Measurements from ENCODE around the gene GRK2.

Gene GRK2

GRCh38 chr11:67300756-67301312 lies 34.6 kb downstream of the GRK2 start:
- Histone ChIP-seq H3K4me3 (ENCODE audit: insufficient read depth, low read depth, low read length) (no peak overlapping the region), H3K36me3 (ENCODE audit: control insufficient read depth, insufficient read depth, low read length) (peaks cover under 1% of the 10 kb centered on the region), H3K27ac (ENCODE audit: insufficient read depth, low read depth, low read length, poor library complexity, severe bottlenecking) (no peak overlapping the region), H3K9me3 (ENCODE audit: control insufficient read depth, low read length) (no peaks in the 10 kb centered on the region), H3K4me1 (ENCODE audit: control insufficient read depth, insufficient read depth, low read length) (peaks cover 19% of the 10 kb centered on the region), H3K27me3 (ENCODE audit: control insufficient read depth, insufficient read depth, low read length, poor library complexity, severe bottlenecking) (peaks cover 19% of the 10 kb centered on the region)
- WGBS, 2 experiments: 95% methylated on average over 22 of the region's 22 CpGs

GRCh38 chr11:67301313-67301921 lies 35.1 kb downstream of the GRK2 start:
- WGBS, 2 experiments: 91 to 92% methylated on average over 28 of the region's 28 CpGs
- no peak overlapping the region for H3K4me3 ChIP-seq (ENCODE audit: insufficient read depth, low read depth, low read length)
- no peaks in the 10 kb centered on the region for H3K9me3 ChIP-seq (ENCODE audit: control insufficient read depth, low read length)
- peaks cover 19% of the 10 kb centered on the region for H3K4me1 ChIP-seq (ENCODE audit: control insufficient read depth, insufficient read depth, low read length)
- H3K36me3 ChIP-seq (ENCODE audit: control insufficient read depth, insufficient read depth, low read length): no peaks in the 10 kb centered on the region
- H3K27me3 ChIP-seq (ENCODE audit: control insufficient read depth, insufficient read depth, low read length, poor library complexity, severe bottlenecking): peaks cover 19% of the 10 kb centered on the region
- H3K27ac ChIP-seq (ENCODE audit: insufficient read depth, low read depth, low read length, poor library complexity, severe bottlenecking): no peak overlapping the region

- 13% methylated on average over 15 of the region's 15 CpGs for WGBS, 2 experiments
- Histone ChIP-seq H3K27me3 (ENCODE audit: control insufficient read depth, insufficient read depth, low read length, poor library complexity, severe bottlenecking) (peaks cover 19% of the 10 kb centered on the region), H3K4me3 (ENCODE audit: insufficient read depth, low read depth, low read length) (peak overlapping the region; percentile 50), H3K4me1 (ENCODE audit: control insufficient read depth, insufficient read depth, low read length) (peaks cover 19% of the 10 kb centered on the region), H3K36me3 (ENCODE audit: control insufficient read depth, insufficient read depth, low read length) (no peaks in the 10 kb centered on the region), H3K9me3 (ENCODE audit: control insufficient read depth, low read length) (no peaks in the 10 kb centered on the region), H3K27ac (ENCODE audit: insufficient read depth, low read depth, low read length, poor library complexity, severe bottlenecking) (no peak overlapping the region)
Measured at GRCh38 chr11:67301951-67302516, 35.8 kb downstream of the GRK2 start.

- Histone ChIP-seq H3K36me3 (ENCODE audit: control insufficient read depth, insufficient read depth, low read length) (no peaks in the 10 kb centered on the region), H3K4me1 (ENCODE audit: control insufficient read depth, insufficient read depth, low read length) (peaks cover 19% of the 10 kb centered on the region), H3K9me3 (ENCODE audit: control insufficient read depth, low read length) (no peaks in the 10 kb centered on the region), H3K4me3 (ENCODE audit: insufficient read depth, low read depth, low read length) (peak overlapping the region; percentile 50), H3K27me3 (ENCODE audit: control insufficient read depth, insufficient read depth, low read length, poor library complexity, severe bottlenecking) (peaks cover 19% of the 10 kb centered on the region), H3K27ac (ENCODE audit: insufficient read depth, low read depth, low read length, poor library complexity, severe bottlenecking) (peak overlapping the region; percentile 16)
- WGBS, 2 experiments: 3 to 4% methylated on average over 23 of the region's 23 CpGs
Measured at GRCh38 chr11:67302571-67303131, 36.4 kb downstream of the GRK2 start.

- H3K4me1 ChIP-seq (ENCODE audit: control insufficient read depth, insufficient read depth, low read length): peaks cover 19% of the 10 kb centered on the region
- H3K27me3 ChIP-seq (ENCODE audit: control insufficient read depth, insufficient read depth, low read length, poor library complexity, severe bottlenecking): peaks cover 19% of the 10 kb centered on the region
- 0% methylated on average over 65 of the region's 65 CpGs for WGBS, 2 experiments
- H3K9me3 ChIP-seq (ENCODE audit: control insufficient read depth, low read length): no peaks in the 10 kb centered on the region
- peak within 1 kb of the TSS; percentile 16 for H3K27ac ChIP-seq (ENCODE audit: insufficient read depth, low read depth, low read length, poor library complexity, severe bottlenecking)
- peak within 1 kb of the TSS; percentile 50 for H3K4me3 ChIP-seq (ENCODE audit: insufficient read depth, low read depth, low read length)
- H3K36me3 ChIP-seq (ENCODE audit: control insufficient read depth, insufficient read depth, low read length): no peaks in the 10 kb centered on the region
Measured at GRCh38 chr11:67303132-67303834, 37.0 kb downstream of the GRK2 start, which contains the start of gene SSH3. Gene SSH3, plus strand, starts transcription at chr11:67303530. Its CDS starts 96 bp downstream, at chr11:67303626.

- Histone ChIP-seq H3K27ac (ENCODE audit: insufficient read depth, low read depth, low read length, poor library complexity, severe bottlenecking) (no peak overlapping the region), H3K4me3 (ENCODE audit: insufficient read depth, low read depth, low read length) (peak overlapping the region; percentile 50), H3K9me3 (ENCODE audit: control insufficient read depth, low read length) (no peaks in the 10 kb centered on the region), H3K4me1 (ENCODE audit: control insufficient read depth, insufficient read depth, low read length) (peaks cover 19% of the 10 kb centered on the region), H3K36me3 (ENCODE audit: control insufficient read depth, insufficient read depth, low read length) (no peaks in the 10 kb centered on the region), H3K27me3 (ENCODE audit: control insufficient read depth, insufficient read depth, low read length, poor library complexity, severe bottlenecking) (peaks cover 19% of the 10 kb centered on the region)
- 3% methylated on average over 43 of the region's 43 CpGs for WGBS, 2 experiments
Measured at GRCh38 chr11:67303835-67304411, 37.6 kb downstream of the GRK2 start.

GRCh38 chr11:67304511-67305113 lies 38.3 kb downstream of the GRK2 start:
- Histone ChIP-seq H3K9me3 (ENCODE audit: control insufficient read depth, low read length) (no peaks in the 10 kb centered on the region), H3K27me3 (ENCODE audit: control insufficient read depth, insufficient read depth, low read length, poor library complexity, severe bottlenecking) (peaks cover 19% of the 10 kb centered on the region), H3K36me3 (ENCODE audit: control insufficient read depth, insufficient read depth, low read length) (no peaks in the 10 kb centered on the region), H3K4me1 (ENCODE audit: control insufficient read depth, insufficient read depth, low read length) (peaks cover 19% of the 10 kb centered on the region), H3K27ac (ENCODE audit: insufficient read depth, low read depth, low read length, poor library complexity, severe bottlenecking) (no peak overlapping the region), H3K4me3 (ENCODE audit: insufficient read depth, low read depth, low read length) (peak overlapping the region; percentile 50)
- WGBS, 2 experiments: 83 to 84% methylated on average over 14 of the region's 14 CpGs

- peaks cover 14% of the 10 kb centered on the region for H3K4me1 ChIP-seq (ENCODE audit: control insufficient read depth, insufficient read depth, low read length)
- WGBS, 2 experiments: 92 to 94% methylated on average over 19 of the region's 19 CpGs
Measured at GRCh38 chr11:67306769-67307544, 40.7 kb downstream of the GRK2 start.

GRCh38 chr11:67307545-67308001 lies 41.3 kb downstream of the GRK2 start:
- Histone ChIP-seq H3K27ac (ENCODE audit: insufficient read depth, low read depth, low read length, poor library complexity, severe bottlenecking) (no peak overlapping the region), H3K36me3 (ENCODE audit: control insufficient read depth, insufficient read depth, low read length) (no peaks in the 10 kb centered on the region), H3K27me3 (ENCODE audit: control insufficient read depth, insufficient read depth, low read length, poor library complexity, severe bottlenecking) (peaks cover 19% of the 10 kb centered on the region), H3K4me1 (ENCODE audit: control insufficient read depth, insufficient read depth, low read length) (peaks cover 8% of the 10 kb centered on the region), H3K4me3 (ENCODE audit: insufficient read depth, low read depth, low read length) (no peak overlapping the region), H3K9me3 (ENCODE audit: control insufficient read depth, low read length) (no peaks in the 10 kb centered on the region)
- 93 to 95% methylated on average over 12 of the region's 12 CpGs for WGBS, 2 experiments

More at GRCh38 chr11:67306769-67307544, 40.7 kb downstream of the GRK2 start:
- Histone ChIP-seq H3K27me3 (ENCODE audit: control insufficient read depth, insufficient read depth, low read length, poor library complexity, severe bottlenecking) (peaks cover 19% of the 10 kb centered on the region), H3K4me3 (ENCODE audit: insufficient read depth, low read depth, low read length) (no peak overlapping the region), H3K36me3 (ENCODE audit: control insufficient read depth, insufficient read depth, low read length) (no peaks in the 10 kb centered on the region), H3K27ac (ENCODE audit: insufficient read depth, low read depth, low read length, poor library complexity, severe bottlenecking) (no peak overlapping the region), H3K9me3 (ENCODE audit: control insufficient read depth, low read length) (no peaks in the 10 kb centered on the region)
